IPS-15b (cell line): ENCODE data around the gene SERPING1.

Experiments used
- H3K27me3 ChIP-seq: one replicate; pipeline ENCODE4 v1.6.1; 2013; ENCODE audit warnings: low read length; ENCODE audit not compliant: control insufficient read depth, insufficient read depth
- H3K36me3 ChIP-seq: one replicate; pipeline ENCODE4 v1.6.1; 2013; ENCODE audit warnings: low read length; ENCODE audit not compliant: control insufficient read depth, insufficient read depth
- H3K4me1 ChIP-seq: one replicate; pipeline ENCODE4 v1.6.1; 2013; ENCODE audit warnings: mild to moderate bottlenecking, low read length; ENCODE audit not compliant: control insufficient read depth, insufficient read depth
- H3K4me3 ChIP-seq: one replicate; pipeline ENCODE4 v1.5.1; 2013; ENCODE audit warnings: low read depth, low read length
- H3K9ac ChIP-seq: one replicate; pipeline ENCODE4 v1.6.1; 2013; ENCODE audit warnings: low read depth, mild to moderate bottlenecking, low read length
- H3K9me3 ChIP-seq: one replicate; pipeline ENCODE4 v1.6.1; 2013; ENCODE audit warnings: mild to moderate bottlenecking, low read length; ENCODE audit not compliant: control insufficient read depth, insufficient read depth

The SERPING1 gene

GRCh38 chr11:57567515-57568329 lies 29.8 kb upstream of the SERPING1 start, which contains the start of gene UBE2L6:
Gene UBE2L6, minus strand, starts transcription at chr11:57567672. Its CDS starts 61 bp downstream, at chr11:57567611.
- H3K4me3 ChIP-seq, result peak within 1 kb of the TSS; percentile 85

GRCh38 chr11:57568330-57568766 lies 29.1 kb upstream of the SERPING1 start:
- H3K4me3 ChIP-seq, result peak overlapping the region; percentile 85
- H3K27me3 ChIP-seq, result no peaks in the 10 kb centered on the region
- peaks cover 13% of the 10 kb centered on the region for H3K4me1 ChIP-seq
- H3K36me3 ChIP-seq, result no peaks in the 10 kb centered on the region
- H3K9ac ChIP-seq, result peak overlapping the region; percentile 91
- H3K9me3 ChIP-seq, result no peaks in the 10 kb centered on the region

More at GRCh38 chr11:57567515-57568329, 29.8 kb upstream of the SERPING1 start, which contains the start of gene UBE2L6:
- no peaks in the 10 kb centered on the region for H3K9me3 ChIP-seq
- peak within 1 kb of the TSS; percentile 91 for H3K9ac ChIP-seq
- peaks cover 13% of the 10 kb centered on the region for H3K4me1 ChIP-seq
- no peaks in the 10 kb centered on the region for H3K27me3 ChIP-seq
- H3K36me3 ChIP-seq, result no peaks in the 10 kb centered on the region

GRCh38 chr11:57571606-57572005 lies 25.9 kb upstream of the SERPING1 start:
- Histone ChIP-seq H3K9ac (no peak overlapping the region), H3K4me1 (peaks cover 14% of the 10 kb centered on the region), H3K27me3 (no peaks in the 10 kb centered on the region), H3K36me3 (no peaks in the 10 kb centered on the region), H3K4me3 (no peak overlapping the region), H3K9me3 (no peaks in the 10 kb centered on the region)

GRCh38 chr11:57574061-57574460 lies 23.4 kb upstream of the SERPING1 start:
- Histone ChIP-seq H3K4me1 (peaks cover 13% of the 10 kb centered on the region), H3K27me3 (no peaks in the 10 kb centered on the region), H3K4me3 (no peak overlapping the region), H3K9me3 (no peaks in the 10 kb centered on the region), H3K9ac (no peak overlapping the region), H3K36me3 (no peaks in the 10 kb centered on the region)

GRCh38 chr11:57584341-57584740 lies 13.1 kb upstream of the SERPING1 start:
- Histone ChIP-seq H3K4me1 (peaks cover 3% of the 10 kb centered on the region), H3K9ac (no peak overlapping the region), H3K36me3 (no peaks in the 10 kb centered on the region), H3K27me3 (no peaks in the 10 kb centered on the region), H3K4me3 (no peak overlapping the region), H3K9me3 (no peaks in the 10 kb centered on the region)

GRCh38 chr11:57585301-57585700 lies 12.2 kb upstream of the SERPING1 start:
- Histone ChIP-seq H3K9ac (no peak overlapping the region), H3K27me3 (no peaks in the 10 kb centered on the region), H3K36me3 (no peaks in the 10 kb centered on the region), H3K4me3 (no peak overlapping the region), H3K4me1 (peaks cover 3% of the 10 kb centered on the region), H3K9me3 (no peaks in the 10 kb centered on the region)

GRCh38 chr11:57586711-57587245 lies 10.7 kb upstream of the SERPING1 start:
- Histone ChIP-seq H3K9ac (no peak overlapping the region), H3K27me3 (no peaks in the 10 kb centered on the region), H3K9me3 (no peaks in the 10 kb centered on the region), H3K4me1 (peaks cover 3% of the 10 kb centered on the region), H3K36me3 (no peaks in the 10 kb centered on the region), H3K4me3 (no peak overlapping the region)

GRCh38 chr11:57588046-57588710 lies 9.3 kb upstream of the SERPING1 start:
- Histone ChIP-seq H3K4me1 (peaks cover 3% of the 10 kb centered on the region), H3K27me3 (peaks cover 2% of the 10 kb centered on the region), H3K4me3 (no peak overlapping the region), H3K9ac (no peak overlapping the region), H3K9me3 (no peaks in the 10 kb centered on the region), H3K36me3 (no peaks in the 10 kb centered on the region)

- Histone ChIP-seq H3K4me1 (peaks cover 15% of the 10 kb centered on the region), H3K36me3 (peaks cover 3% of the 10 kb centered on the region), H3K4me3 (no peak overlapping the region), H3K9me3 (no peaks in the 10 kb centered on the region), H3K27me3 (peaks cover 2% of the 10 kb centered on the region), H3K9ac (no peak overlapping the region)
Measured at GRCh38 chr11:57596266-57596885, 1.1 kb upstream of the SERPING1 start.

GRCh38 chr11:57597916-57598830 lies 688 bp downstream of the SERPING1 start:
- no peaks in the 10 kb centered on the region for H3K9me3 ChIP-seq
- H3K36me3 ChIP-seq, result peaks cover 8% of the 10 kb centered on the region
- H3K4me1 ChIP-seq, result peaks cover 15% of the 10 kb centered on the region
- H3K4me3 ChIP-seq, result peak overlapping the region; percentile 58
- H3K27me3 ChIP-seq, result no peaks in the 10 kb centered on the region
- peak overlapping the region; percentile 18 for H3K9ac ChIP-seq

- no peaks in the 10 kb centered on the region for H3K9me3 ChIP-seq
- peak overlapping the region; percentile 58 for H3K4me3 ChIP-seq
Measured at GRCh38 chr11:57598831-57599155, 1.3 kb downstream of the SERPING1 start.

More at GRCh38 chr11:57598831-57599155, 1.3 kb downstream of the SERPING1 start:
- Histone ChIP-seq H3K27me3 (no peaks in the 10 kb centered on the region), H3K9ac (peak overlapping the region; percentile 18), H3K36me3 (peaks cover 8% of the 10 kb centered on the region), H3K4me1 (peaks cover 15% of the 10 kb centered on the region)
